Inflammatory macrophage (primary cell): ENCODE results near the gene EFNA3.
"Not testable (repeated sequence)": the region's sequence is repeated elsewhere in the genome, so short reads cannot be mapped to it uniquely, and the experiment has no call there.

Experiments
- DNase-seq, 2 donors: peaks; one replicate each; pipeline ENCODE4 v3.0.0-alpha.2; 2020 to 2022

Gene EFNA3

DNA sequence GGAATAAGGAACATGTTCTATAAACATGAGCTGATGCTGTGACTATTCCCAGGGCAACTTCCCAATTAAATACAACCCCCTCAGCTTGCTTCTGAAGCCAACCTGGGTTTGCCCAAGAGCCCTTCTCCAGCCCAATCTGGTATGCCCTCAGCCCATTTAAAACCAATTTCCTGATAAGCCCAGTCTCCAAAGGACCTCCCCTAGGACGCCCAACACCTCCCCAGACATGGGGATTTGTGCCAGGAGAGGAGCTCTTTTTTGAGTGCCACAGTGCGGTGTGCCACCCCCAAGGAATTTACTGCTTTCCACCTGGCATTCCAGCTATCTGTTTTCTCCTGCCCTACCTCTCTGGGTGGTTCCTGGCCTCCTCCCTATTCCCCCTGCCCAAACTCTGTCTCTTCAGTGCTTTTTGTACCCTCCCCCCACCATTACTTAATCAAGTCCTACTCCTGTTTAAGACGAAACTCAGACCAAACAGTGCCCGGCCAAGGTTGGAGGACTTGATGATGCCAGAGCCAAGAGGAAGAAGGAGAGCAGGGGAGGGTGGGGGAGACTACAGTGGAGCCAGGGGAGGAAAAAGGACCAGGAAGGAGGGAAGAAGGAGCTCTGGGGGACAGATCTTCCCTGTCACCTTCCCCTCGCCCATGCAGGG lies 37.6 kb downstream of the EFNA3 start:
- DNase-seq = no peak

DNA sequence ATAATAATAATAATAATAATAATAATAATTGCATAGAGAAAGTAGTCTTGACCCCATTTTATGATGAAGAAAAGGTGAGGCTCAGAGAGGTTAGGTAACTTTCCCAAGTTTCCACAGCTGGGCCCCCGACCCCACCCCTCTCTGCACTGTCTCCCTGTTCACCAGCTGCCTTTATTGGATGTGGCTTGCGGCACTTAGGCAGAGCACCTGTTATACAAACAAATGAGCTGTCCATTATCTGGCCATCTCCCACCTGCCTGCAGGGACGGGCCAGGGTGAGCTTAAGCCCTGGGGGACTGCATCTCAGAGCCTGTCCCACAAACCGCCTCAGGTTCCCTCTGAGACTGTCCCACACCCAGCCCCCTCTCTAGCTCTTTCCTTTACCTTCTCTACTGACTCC lies 39.0 kb downstream of the EFNA3 start:
- DNase-seq = no peak

DNA sequence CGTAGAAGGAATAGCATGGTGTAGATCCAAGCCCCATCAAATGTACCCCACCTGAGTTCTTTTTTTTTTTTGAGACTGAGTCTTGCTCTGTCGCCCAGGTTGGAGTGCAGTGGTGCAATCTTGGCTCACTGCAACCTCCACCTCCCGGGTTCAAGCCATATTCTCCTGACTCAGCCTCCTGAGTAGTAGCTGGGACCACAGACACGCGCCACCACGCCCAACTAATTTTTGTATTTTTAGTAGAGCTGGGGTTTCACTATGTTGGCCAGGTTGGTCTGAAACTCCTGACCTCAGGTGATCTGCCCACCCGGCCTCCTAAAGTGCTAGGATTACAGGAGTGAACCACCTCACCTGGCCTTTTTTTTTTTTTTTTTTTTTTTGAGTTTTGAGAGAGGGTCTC lies 39.5 kb downstream of the EFNA3 start:
- not testable (repeated sequence) for DNase-seq

DNA sequence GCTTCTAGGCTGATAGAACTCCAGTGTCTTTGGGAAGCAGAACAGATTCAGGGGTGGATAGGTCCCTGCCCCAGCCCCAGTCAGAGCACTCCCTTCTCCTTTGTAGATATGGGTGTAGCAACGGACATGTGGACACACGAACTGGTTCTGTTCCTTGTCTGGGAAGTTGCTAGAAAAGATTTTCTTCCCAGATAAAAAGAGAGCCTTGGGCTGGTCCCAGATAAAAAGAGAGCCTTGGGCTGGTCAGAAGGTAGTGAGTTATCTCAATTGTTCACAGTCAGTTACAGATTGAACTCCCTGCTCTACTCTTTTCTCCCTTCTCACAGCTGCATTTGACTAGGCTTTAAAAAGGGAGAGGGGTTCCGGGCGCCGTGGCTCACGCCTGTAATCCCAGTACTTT lies 41.6 kb downstream of the EFNA3 start:
- no peak for DNase-seq

DNA sequence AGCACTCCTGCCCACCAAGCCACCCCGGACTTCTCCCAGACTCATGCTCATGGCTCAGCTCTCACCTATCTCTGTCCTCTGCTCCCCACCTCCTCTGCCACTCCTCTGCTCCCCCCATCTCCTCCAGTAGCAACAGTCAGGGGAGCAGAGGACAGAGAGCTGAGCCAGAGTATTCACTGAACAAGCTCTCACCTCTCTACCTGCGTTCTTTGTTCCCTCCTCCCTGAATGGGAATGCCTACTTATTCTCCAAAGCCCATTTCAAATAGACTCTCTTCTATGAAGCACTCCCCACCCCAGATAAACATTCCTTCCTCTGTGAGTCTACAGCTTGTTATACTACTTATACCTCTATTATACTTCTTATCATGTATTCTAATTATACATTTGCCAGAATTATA lies 42.6 kb downstream of the EFNA3 start:
- no peak for DNase-seq

DNA sequence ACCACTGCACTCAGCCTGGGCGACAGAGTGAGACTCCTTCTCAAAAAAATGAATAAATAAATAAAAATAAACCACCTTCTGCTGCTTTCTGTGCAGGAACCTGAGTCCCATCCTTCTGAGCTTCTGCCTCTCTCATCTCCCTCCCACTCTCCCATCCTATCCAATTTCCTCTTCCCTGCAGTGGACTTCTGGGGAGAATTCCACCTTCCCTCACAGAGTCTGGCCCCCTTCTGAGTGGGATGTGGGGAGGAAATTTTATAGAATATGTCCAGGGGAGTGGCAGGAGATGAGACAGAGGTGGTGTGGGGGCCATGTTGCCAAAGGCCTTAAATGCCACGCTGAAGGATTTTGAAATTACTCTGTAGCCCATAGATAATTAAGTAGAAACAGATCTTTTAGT lies 43.7 kb downstream of the EFNA3 start:
- no peak for DNase-seq

DNA sequence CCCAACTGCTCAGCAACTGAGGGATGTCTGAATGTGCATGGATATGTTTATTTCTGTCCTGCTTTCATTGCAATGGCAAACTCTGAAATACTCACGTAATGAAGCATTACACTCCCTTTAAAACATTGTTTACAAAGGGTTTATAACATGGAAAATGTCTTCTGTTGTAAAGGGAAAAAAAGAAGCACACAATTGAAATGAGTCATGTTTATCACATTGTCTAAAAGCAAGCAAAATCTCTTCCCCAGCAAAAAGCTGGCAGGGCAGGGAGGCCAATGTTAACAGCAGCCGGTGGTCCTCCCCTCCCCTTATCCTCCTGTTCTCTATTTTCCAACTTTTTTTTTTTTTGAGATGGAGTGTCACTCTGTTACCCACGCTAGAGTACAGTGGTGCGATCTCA lies 45.2 kb downstream of the EFNA3 start:
- DNase-seq = no peak

DNA sequence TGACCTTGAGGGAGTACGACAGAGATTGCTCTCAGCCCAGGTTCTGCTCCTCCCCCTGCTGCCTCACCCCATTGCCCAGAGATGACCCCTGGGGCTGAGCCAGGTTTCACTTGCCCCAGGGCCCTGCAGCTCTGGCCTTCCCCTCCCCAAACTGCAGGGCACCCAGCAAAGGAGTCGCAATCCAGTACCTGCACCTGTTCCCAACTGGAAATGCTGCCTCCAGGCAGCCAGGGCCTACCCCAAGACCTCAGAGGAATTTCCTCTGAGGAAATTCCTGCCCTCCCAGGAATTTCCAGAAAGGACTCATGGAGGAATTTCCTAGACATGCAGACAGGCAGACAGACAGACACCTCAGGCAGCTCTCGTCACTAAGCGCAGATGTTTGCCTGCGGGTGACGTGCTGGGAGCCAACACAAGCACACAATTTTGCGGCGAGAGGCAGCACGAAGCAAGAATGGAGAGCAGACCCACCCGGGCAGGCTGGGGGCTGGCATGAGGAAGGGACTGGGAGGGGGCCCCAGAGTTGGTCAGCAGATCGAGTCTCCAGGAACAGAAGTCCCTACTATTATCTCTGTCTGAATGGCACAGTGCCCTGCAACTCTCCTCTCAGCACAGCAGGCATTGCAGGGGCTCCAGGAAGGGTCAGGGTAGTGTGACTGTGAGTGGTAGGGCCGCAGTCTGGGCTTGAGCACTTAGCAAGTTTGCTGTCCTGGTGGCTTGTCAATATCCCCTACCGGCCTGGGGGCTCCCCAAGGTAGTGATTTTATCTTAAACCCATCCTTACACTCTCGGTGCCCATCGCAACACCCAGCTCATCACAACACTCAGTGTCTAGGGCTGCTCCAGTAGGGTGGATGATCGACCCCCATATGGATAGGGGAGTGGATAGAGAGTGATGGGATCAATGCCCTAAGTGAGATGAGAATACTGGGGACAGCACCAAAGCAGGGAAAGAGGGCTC lies 46.1 kb downstream of the EFNA3 start:
- no peak for DNase-seq

DNA sequence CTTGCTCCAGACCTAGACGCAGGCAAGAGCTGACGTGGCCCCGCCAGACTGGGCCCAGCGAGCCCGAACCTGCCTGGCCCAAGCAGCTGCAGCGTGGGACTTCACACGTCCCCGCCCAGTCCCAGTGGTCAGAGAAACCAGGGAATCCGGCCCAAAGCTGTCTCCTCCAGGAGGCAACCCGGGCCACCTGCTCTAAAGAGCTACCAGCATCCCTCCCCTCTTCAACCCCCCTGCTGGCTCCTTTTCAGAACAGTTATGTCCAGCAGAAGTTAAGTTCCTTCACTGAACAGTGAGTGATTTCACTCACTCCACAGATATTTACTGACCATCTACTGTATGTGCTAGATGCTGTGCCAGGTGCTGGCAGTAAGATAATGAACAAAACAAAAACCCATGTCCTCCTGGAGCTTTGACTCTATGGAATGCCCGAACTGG lies 46.9 kb downstream of the EFNA3 start:
- DNase-seq = no peak

DNA sequence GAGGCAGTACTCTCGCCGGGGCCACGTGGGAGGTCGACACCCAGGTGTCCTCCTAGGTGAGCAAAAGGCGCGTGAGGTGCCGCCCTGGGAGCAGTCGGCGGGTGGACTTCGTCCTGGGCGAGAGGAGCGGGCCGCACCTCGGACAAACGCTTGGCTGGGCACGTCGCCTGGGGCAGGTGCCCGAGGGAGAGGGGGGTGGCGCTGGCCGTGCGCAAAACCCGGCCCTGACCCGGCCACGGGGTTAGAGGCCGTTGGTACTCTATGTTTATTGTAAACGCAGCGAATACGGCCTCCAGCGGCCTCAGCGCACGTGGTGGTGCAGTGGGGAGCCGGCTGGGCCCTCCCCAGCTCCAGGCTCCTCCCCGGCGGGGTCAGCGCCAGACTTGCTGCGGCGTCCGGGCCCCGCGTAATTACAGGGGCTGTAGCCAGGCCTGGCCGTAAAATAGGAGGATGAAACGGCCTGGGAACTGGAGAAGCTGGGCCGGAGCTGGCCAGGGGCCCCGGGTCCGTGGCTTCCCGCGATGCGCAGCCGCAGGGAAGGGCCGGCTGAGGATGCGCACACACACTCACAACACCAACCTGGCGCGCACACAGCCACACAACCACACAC lies 47.4 kb downstream of the EFNA3 start:
- DNase-seq = no peak

DNA sequence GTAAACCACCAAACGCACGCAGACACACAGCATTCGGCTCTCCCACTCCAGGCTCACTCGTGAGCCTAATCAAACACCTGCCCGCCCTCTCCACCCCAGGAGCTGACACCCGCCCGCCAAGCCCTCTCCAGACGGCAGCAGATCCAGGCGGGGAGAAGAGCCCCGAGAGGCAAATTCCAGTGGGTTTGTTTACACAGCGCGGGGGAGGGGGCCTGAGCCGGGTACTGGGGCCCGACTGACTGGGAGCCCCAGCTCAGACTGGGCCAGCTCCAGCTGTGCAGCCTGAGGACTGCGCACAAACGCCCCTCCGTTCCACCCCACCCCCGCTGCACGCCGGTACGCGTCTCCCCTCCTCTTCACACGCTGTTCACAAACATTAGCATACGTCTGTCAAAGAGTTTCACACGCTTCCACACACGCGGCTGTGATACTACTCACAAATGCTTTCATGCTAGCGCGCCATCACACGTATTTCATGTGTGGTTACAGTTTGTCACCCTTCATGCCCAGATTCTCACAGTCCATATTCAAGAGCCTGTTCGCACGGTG lies 48.0 kb downstream of the EFNA3 start:
- DNase-seq = peak in 1 of 2 donors; percentile 10

DNA sequence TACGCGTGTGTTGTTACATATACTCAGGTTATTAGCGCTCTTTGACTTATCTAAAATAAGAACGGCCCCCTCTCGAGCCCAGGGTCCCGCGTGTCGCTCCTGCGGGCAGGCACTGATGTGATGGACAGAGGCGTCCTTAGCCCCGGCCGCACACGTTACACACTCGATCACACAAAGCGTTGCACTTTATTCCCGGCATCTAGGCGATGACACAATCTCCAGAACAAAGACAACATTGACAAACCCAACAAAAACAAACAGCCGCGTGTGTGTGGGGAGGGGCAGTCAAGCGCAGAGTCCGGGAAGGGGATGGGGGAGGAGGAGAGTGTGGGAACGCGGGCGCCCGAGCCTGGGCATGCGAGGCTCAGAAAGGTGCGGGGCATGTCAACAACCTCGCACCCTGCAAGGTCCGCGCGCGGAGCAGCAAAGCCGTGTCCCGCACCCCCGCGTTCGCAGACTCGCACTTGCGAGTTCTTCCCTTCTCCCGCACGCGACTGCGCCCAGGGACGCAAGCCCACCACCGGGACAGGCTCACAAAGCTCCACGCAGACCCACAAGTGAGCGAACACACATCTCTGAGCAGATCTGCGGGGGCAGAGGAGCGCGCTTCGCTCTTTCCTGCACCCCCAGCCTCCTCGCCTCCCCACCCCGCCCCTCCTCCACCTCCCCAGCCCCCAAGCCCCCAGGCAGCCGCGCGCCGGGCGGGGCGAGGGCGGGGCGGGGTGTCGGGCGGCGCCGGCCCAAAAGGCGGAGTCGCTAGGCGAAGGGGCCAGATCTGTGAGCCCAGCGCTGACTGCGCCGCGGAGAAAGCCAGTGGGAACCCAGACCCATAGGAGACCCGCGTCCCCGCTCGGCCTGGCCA lies 48.7 kb downstream of the EFNA3 start, which contains the start of gene EFNA1:
TSS of gene EFNA1 (plus strand) at position 772 of the 862 bp plus-strand sequence. CDS start 102 bp downstream, outside the sequence.
- DNase-seq = no peak

DNA sequence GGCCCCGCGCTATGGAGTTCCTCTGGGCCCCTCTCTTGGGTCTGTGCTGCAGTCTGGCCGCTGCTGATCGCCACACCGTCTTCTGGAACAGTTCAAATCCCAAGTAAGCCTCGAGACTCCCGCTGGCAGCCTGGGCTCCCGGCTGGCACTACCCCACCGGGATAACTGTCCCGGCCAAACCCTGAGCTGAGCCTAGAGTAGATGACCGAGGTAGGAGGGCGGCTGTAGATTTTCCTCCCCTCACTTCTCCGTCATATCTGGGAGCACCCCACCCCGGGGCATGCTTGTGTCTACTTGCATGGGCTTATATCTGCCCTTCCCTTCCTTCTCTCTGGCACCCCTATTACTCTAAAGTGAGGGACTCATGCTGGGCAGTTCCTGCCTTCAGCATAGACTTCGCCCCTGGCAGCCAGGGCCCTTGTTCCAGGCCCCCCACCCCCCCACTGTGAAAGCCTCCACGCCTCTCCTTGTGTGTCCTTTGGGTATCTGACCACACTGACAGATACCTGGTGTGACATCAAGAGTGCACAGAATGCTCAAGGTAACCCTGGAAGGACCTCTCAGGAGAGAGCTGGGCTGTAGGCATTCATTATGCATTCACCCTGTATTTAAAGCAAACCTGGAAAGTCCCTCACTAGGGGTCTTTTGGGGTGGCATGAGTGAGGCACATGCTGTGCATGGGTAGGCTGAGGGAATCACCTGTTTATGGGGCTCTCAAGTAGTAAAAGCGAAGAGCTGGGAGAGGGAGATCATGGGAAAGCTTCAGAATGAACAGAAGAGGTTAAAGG lies 49.5 kb downstream of the EFNA3 start:
- DNase-seq = no peak

DNA sequence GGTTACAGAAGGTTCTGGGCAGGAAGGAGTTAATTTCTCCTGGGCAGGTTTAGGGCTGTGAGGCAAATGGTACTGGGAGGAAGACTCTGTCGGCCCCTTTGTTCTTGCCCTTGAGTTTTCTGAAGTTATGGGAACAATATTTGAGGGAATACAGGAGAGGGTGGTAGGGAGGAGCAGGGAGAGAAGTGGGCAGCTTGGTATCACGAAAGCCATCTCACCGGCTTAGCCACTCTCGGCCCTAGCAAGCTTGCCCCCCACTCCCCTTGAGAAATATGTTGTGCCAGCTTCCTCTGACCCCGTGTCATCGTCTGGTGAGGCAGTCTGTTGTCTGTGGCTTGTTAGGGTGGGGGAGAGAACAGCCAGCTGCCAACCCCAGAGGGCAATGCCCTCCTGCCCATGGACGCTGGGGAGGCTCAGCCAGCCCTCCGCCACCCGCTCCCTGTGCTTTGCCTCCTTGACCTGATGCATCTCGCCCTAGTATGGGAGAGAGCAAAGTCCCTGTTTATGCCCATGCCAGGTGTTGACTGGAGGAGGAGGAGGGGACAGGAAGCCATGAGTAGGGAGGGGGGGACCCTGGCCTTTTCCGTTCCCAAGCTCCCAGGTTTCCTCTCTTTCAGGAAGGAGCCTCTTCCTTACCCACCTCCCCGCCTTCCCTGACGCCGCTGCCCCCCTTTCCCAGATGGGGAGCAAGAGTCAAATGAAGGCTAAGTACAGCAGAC lies 50.3 kb downstream of the EFNA3 start:
- DNase-seq = no peak

DNA sequence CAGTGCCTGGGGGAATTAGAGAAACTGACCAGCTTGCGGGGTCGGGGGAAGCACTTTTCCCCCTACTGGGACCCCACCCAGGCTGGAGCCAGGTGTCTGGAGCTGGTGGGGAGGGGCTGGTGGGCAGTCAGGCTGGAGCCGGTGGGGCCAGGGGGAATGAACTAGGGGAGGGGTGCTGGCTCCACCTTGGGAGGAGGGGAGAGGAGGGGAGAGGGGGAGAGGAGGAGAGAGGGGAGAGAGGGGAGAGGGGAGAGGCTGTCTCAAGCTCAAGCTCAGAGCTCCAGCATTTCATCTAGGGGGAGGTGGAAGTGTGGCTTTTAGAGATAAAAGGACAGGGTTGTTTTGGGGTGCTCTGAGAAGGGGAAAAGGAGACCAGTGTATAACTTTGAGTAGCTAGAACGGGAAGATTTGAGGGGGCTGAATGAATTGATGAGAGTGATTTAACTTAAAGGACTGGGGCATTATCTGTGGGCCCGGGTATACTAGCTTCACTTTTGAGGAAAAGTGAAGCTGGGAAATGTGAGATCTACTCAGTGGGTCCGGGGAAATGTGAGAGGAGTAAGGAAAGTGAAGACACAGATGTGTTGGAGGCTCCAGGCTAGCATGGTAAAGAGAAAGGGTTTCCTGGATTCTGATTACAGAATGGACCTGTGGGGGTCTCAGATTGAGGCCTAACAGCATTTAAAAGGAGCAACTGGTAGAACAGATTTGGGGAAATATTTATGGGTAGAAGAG lies 51.8 kb downstream of the EFNA3 start:
- no peak for DNase-seq

DNA sequence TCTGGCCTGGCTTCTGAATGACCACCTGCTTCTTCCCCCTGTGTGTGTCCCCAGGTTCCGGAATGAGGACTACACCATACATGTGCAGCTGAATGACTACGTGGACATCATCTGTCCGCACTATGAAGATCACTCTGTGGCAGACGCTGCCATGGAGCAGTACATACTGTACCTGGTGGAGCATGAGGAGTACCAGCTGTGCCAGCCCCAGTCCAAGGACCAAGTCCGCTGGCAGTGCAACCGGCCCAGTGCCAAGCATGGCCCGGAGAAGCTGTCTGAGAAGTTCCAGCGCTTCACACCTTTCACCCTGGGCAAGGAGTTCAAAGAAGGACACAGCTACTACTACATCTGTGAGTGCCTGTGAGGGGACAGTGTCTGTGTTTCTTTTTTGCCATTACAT lies 52.6 kb downstream of the EFNA3 start:
- no peak for DNase-seq

DNA sequence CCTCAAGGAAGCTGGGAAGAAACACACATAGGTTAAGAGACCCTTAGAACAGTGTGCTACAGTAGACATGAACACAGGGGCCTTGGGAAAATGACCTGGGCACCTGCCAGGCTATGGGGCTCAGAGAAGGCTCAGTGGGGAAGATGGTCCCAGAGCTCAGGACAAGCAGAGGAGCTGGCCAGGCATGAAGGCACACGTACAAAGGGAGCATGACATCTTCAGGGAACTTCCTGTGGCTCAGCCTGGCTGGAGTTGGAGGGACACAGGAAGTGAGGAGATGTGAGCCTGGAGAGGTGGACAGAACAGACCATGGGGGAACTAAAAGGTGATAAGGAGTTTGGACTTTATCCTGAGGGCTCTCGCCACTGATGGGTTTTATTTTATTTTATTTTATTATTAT lies 53.2 kb downstream of the EFNA3 start:
- no peak for DNase-seq

DNA sequence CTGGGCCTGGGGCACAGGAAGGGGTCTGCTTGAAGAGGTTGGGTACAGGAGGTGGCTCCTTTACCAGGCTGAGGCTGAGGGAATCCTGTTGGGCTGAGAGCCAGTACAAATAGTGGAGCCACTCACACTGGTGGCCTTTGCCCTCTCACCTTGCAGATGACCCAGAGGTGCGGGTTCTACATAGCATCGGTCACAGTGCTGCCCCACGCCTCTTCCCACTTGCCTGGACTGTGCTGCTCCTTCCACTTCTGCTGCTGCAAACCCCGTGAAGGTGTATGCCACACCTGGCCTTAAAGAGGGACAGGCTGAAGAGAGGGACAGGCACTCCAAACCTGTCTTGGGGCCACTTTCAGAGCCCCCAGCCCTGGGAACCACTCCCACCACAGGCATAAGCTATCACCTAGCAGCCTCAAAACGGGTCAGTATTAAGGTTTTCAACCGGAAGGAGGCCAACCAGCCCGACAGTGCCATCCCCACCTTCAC lies 55.2 kb downstream of the EFNA3 start:
- DNase-seq = no peak

DNA sequence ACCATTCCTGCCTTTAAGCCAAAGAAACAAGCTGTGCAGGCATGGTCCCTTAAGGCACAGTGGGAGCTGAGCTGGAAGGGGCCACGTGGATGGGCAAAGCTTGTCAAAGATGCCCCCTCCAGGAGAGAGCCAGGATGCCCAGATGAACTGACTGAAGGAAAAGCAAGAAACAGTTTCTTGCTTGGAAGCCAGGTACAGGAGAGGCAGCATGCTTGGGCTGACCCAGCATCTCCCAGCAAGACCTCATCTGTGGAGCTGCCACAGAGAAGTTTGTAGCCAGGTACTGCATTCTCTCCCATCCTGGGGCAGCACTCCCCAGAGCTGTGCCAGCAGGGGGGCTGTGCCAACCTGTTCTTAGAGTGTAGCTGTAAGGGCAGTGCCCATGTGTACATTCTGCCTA lies 55.7 kb downstream of the EFNA3 start:
- no peak for DNase-seq
